ENCODE results near the gene MKS1. TPM values are rescaled to one million over a fixed set of nuclear protein-coding genes. Genes with fewer than 3 reads are reported as not detected.

The MKS1 gene
- total and polyA plus RNA-seq, 2 of the 8 experiments (the other 6 are each of a cell fraction or from before 2014, with no cell fraction given): 12.0 to 21.7 TPM

DNA sequence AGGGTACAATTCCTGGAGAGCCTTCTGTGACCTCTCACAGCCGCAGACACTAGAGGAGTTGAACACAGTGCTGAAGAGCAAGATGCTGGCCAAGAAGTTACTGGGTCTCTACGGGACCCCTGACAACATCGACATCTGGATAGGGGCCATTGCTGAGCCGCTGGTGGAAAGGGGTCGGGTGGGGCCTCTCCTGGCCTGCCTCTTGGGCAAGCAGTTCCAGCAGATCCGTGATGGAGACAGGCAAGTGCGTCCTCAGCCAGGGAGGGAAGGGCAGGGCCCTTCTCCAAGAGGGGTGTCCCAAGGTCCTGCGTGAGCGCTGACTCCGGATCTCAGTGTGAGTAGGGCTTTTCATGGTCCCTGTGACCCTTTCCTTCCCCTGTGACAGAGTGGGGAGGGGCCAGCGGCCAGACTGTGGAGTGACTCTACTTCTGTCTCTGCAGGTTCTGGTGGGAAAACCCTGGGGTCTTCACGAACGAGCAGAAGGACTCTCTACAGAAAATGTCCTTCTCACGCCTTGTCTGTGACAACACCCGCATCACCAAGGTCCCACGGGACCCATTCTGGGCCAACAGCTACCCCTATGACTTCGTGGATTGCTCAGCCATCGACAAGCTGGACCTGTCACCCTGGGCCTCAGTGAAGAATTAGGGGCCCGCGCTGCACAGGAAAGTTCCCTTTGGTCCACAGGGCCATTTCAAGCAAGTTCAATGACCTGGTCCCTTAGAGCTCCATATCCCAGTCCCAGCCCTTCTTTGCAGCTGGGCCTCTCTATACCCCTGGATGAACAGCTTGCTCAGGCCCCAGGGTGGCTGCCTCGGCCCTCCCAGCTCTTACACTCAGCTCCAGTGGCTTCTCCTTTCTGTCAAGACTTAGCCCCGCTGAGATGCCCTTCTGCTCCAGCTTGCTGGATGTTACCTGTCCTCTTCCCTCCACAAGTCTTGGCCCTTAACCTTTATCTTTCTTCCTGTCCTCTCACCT, 48.6 kb upstream of the MKS1 start (continued):
- TF ChIP-seq, protein P1, sequence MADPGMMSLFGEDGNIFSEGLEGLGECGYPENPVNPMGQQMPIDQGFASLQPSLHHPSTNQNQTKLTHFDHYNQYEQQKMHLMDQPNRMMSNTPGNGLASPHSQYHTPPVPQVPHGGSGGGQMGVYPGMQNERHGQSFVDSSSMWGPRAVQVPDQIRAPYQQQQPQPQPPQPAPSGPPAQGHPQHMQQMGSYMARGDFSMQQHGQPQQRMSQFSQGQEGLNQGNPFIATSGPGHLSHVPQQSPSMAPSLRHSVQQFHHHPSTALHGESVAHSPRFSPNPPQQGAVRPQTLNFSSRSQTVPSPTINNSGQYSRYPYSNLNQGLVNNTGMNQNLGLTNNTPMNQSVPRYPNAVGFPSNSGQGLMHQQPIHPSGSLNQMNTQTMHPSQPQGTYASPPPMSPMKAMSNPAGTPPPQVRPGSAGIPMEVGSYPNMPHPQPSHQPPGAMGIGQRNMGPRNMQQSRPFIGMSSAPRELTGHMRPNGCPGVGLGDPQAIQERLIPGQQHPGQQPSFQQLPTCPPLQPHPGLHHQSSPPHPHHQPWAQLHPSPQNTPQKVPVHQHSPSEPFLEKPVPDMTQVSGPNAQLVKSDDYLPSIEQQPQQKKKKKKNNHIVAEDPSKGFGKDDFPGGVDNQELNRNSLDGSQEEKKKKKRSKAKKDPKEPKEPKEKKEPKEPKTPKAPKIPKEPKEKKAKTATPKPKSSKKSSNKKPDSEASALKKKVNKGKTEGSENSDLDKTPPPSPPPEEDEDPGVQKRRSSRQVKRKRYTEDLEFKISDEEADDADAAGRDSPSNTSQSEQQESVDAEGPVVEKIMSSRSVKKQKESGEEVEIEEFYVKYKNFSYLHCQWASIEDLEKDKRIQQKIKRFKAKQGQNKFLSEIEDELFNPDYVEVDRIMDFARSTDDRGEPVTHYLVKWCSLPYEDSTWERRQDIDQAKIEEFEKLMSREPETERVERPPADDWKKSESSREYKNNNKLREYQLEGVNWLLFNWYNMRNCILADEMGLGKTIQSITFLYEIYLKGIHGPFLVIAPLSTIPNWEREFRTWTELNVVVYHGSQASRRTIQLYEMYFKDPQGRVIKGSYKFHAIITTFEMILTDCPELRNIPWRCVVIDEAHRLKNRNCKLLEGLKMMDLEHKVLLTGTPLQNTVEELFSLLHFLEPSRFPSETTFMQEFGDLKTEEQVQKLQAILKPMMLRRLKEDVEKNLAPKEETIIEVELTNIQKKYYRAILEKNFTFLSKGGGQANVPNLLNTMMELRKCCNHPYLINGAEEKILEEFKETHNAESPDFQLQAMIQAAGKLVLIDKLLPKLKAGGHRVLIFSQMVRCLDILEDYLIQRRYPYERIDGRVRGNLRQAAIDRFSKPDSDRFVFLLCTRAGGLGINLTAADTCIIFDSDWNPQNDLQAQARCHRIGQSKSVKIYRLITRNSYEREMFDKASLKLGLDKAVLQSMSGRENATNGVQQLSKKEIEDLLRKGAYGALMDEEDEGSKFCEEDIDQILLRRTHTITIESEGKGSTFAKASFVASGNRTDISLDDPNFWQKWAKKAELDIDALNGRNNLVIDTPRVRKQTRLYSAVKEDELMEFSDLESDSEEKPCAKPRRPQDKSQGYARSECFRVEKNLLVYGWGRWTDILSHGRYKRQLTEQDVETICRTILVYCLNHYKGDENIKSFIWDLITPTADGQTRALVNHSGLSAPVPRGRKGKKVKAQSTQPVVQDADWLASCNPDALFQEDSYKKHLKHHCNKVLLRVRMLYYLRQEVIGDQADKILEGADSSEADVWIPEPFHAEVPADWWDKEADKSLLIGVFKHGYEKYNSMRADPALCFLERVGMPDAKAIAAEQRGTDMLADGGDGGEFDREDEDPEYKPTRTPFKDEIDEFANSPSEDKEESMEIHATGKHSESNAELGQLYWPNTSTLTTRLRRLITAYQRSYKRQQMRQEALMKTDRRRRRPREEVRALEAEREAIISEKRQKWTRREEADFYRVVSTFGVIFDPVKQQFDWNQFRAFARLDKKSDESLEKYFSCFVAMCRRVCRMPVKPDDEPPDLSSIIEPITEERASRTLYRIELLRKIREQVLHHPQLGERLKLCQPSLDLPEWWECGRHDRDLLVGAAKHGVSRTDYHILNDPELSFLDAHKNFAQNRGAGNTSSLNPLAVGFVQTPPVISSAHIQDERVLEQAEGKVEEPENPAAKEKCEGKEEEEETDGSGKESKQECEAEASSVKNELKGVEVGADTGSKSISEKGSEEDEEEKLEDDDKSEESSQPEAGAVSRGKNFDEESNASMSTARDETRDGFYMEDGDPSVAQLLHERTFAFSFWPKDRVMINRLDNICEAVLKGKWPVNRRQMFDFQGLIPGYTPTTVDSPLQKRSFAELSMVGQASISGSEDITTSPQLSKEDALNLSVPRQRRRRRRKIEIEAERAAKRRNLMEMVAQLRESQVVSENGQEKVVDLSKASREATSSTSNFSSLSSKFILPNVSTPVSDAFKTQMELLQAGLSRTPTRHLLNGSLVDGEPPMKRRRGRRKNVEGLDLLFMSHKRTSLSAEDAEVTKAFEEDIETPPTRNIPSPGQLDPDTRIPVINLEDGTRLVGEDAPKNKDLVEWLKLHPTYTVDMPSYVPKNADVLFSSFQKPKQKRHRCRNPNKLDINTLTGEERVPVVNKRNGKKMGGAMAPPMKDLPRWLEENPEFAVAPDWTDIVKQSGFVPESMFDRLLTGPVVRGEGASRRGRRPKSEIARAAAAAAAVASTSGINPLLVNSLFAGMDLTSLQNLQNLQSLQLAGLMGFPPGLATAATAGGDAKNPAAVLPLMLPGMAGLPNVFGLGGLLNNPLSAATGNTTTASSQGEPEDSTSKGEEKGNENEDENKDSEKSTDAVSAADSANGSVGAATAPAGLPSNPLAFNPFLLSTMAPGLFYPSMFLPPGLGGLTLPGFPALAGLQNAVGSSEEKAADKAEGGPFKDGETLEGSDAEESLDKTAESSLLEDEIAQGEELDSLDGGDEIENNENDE (IDR thresholded peaks at IDR 0.05; ENCODE audit: insufficient replicate concordance, low read length): no peak
- TF ChIP-seq ASH2L (IDR thresholded peaks at IDR 0.05; ENCODE audit: low read length) (no peak), JUN (IDR thresholded peaks at IDR 0.05; ENCODE audit: low read depth, low read length) (no peak), BRCA1 (IDR thresholded peaks at IDR 0.05; ENCODE audit: low read depth, low read length) (no peak), CHD1 (IDR thresholded peaks at IDR 0.05; ENCODE audit: low read depth, low read length) (no peak), TEAD4 (IDR thresholded peaks at IDR 0.05; ENCODE audit: low read depth, low read length) (no peak), NANOG (IDR thresholded peaks at IDR 0.05; ENCODE audit: insufficient read depth, low read depth, low read length, poor library complexity, severe bottlenecking) (no peak), FOSL1 (IDR thresholded peaks at IDR 0.05; ENCODE audit: insufficient read depth, low read depth, low read length) (no peak)

Data from H1 (cell line).